Upper lobe of right lung (tissue), 1 donor: ENCODE measurements around the gene AGK. TPM values are rescaled to one million over a fixed set of nuclear protein-coding genes. Genes with fewer than 3 reads are reported as not detected.

Experiments
- ATAC-seq: fragments of 200-7000 bp; cut with Tn5 transposase; one replicate; pipeline ENCODE4 v1.9.1; 2020; ENCODE audit warnings: mild to moderate bottlenecking, moderate library complexity
- DNase-seq: peaks from one replicate; pipeline ENCODE4 v3.0.0-alpha.2; 2020
- H3K27ac ChIP-seq: fragments of 200-600 bp; one replicate; pipeline ENCODE4 v1.8.0; 2022
- H3K27me3 ChIP-seq: fragments of 200-600 bp; one replicate; pipeline ENCODE4 v1.8.0; 2022; ENCODE audit warnings: mild to moderate bottlenecking
- H3K36me3 ChIP-seq: fragments of 200-600 bp; one replicate; pipeline ENCODE4 v1.8.0; 2022
- H3K4me1 ChIP-seq: fragments of 200-600 bp; one replicate; pipeline ENCODE4 v1.8.0; 2022
- H3K4me3 ChIP-seq: fragments of 200-600 bp; one replicate; pipeline ENCODE4 v1.8.0; 2022; ENCODE audit warnings: mild to moderate bottlenecking
- H3K9me3 ChIP-seq: fragments of 200-600 bp; one replicate; pipeline ENCODE4 v1.8.0; 2022
- intact Hi-C: fragments of 100-400 bp; cut with DNase I; formaldehyde crosslinking; loops from one replicate; pipeline ENCODE4 v1.11.0; 2022
- total RNA-seq: library from RNA; stranded (reverse); fragmentation: NEBNext Ultra II Directional; extraction: Animal tissue kit (Norgen Biotek cat#: 25700); gene quantifications from one replicate; pipeline ENCODE4 v1.2.1, GENCODE V29; 2021
- TF ChIP-seq, protein P1 (sequence below): fragments of 200-600 bp; IDR thresholded peaks from one replicate; pipeline ENCODE4 v1.8.0; 2022; ENCODE audit warnings: antibody characterized with exemption
- donor health status: DM: no; HTN: yes; CAD: no; lungs with severe emphysema.

Gene AGK
- total RNA-seq, 1 donor from 2014 or later = 17.5 TPM

DNA sequence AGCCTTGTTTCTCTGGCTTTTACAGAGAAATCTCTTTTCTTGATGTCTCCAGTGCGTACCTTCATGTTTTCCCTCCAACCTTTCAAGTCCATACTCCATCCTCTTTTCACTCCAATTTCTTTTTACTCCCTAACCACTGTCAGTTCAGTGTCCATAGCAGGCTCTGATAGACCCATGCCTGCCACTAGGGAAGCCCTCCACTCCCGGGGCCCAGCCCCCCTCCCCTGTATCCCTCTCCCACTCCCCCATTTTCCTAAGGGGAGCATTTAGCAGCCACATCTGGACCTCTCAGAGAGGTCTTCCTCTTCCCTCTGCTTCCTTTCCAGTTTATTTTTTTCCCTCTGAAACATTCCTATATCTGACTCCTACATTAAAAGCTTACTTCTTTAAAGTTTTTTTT is 117.6 kb downstream of the AGK start:
- H3K36me3 ChIP-seq = peaks cover 60% of the 10 kb centered on the region
- intact Hi-C loops = no loop called here
- no peaks in the 10 kb centered on the region for H3K9me3 ChIP-seq
- DNase-seq (no peak), ATAC-seq (no peak)
- TF ChIP-seq, protein P1, sequence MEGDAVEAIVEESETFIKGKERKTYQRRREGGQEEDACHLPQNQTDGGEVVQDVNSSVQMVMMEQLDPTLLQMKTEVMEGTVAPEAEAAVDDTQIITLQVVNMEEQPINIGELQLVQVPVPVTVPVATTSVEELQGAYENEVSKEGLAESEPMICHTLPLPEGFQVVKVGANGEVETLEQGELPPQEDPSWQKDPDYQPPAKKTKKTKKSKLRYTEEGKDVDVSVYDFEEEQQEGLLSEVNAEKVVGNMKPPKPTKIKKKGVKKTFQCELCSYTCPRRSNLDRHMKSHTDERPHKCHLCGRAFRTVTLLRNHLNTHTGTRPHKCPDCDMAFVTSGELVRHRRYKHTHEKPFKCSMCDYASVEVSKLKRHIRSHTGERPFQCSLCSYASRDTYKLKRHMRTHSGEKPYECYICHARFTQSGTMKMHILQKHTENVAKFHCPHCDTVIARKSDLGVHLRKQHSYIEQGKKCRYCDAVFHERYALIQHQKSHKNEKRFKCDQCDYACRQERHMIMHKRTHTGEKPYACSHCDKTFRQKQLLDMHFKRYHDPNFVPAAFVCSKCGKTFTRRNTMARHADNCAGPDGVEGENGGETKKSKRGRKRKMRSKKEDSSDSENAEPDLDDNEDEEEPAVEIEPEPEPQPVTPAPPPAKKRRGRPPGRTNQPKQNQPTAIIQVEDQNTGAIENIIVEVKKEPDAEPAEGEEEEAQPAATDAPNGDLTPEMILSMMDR = no peak
- no peaks in the 10 kb centered on the region for H3K27me3 ChIP-seq
- no peaks in the 10 kb centered on the region for H3K4me1 ChIP-seq
- no peak overlapping the region for H3K4me3 ChIP-seq
- no peak overlapping the region for H3K27ac ChIP-seq

DNA sequence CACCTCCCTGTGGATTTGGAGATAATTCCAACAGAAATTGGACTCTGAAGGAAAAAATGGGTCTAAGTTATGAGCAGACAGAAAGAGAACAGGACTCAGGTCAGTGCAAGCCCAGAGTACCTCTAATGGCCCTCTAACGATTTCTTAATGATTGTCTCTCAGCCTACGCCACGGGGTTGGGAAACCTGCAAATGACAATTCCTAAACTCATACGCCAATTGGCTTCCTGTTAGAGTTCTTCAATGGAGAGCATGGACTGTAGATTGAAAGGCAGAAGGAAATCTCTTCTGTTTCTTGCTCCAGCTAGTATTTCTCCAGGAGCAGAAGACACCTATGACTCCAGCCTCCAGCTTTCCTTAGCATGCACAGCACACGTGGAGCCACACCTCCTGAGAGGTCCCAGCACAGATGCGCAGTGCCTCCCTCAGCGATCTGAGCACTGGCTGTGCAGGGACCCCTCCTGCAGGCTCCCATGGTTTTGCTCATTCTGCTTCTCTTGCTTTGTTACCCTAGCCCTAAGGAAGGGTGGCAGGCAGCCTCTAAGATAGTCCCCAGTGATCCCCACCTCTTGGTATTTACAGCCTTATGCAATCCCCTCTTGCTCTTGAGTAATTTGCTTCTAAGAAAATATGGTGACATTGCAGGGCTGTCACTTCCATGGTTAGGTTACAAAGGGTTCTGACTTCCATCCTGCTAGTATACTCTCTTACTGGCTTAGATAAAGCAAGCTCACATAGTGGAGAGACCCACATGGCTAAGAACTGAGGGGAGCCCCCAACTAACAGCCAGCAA is 120.7 kb downstream of the AGK start:
- Histone ChIP-seq H3K27me3 (no peaks in the 10 kb centered on the region), H3K4me1 (peaks cover 4% of the 10 kb centered on the region), H3K9me3 (no peaks in the 10 kb centered on the region), H3K27ac (no peak overlapping the region), H3K4me3 (no peak overlapping the region), H3K36me3 (peaks cover 32% of the 10 kb centered on the region)
- TF ChIP-seq, protein P1 = no peak
- intact Hi-C loops = no loop called here
- ATAC-seq (peak; percentile 66), DNase-seq (no peak)

DNA sequence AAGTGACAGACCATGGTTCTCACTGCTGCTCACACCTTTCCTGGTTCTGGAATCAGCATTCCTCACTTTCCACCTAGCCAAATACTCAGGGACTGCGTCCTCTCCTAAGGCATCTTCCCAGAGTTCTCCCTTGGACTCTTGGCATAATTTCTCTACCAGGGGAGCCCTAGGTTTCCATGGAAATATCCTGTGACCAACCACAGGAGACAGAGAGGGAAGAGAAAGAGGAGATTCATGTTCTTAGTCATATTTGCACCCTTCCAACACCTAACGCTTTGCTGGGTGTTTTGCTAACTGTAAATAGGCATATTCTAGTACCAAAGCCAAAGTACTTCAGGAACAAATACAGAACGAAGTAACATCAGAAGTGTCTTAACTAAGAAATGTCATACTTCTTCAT is 122.1 kb downstream of the AGK start:
- Histone ChIP-seq H3K4me3 (no peak overlapping the region), H3K27ac (no peak overlapping the region), H3K27me3 (no peaks in the 10 kb centered on the region), H3K4me1 (peaks cover 4% of the 10 kb centered on the region), H3K36me3 (peaks cover 27% of the 10 kb centered on the region), H3K9me3 (no peaks in the 10 kb centered on the region)
- ATAC-seq (no peak), DNase-seq (no peak)
- intact Hi-C loops = no loop called here
- TF ChIP-seq, protein P1 = no peak

DNA sequence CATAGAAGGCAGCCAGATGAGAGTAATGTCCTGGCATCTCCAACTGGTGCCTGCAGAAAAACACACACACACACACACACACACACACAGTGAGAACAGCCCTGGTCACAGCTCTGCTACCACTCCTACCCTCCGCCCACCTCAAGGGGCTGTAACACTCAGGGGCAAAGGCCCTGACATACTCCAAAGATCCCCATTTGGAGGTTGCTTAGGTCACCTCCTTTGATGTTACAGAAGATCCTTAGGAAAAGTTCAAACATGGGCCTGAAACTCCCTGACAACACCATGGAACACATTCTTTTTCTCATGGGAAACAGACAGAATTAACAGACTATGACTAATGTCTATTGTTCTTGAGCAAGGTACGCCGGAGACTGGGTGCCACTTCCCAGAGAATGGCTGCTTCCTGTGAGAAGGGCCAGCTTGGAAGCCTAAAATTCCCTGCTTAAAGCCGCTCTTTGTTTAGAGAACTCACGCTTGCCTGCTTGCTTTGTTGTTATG is 123.0 kb downstream of the AGK start:
- intact Hi-C loops = no loop called here
- peak; percentile 71 for ATAC-seq
- Histone ChIP-seq H3K27ac (no peak overlapping the region), H3K4me3 (no peak overlapping the region), H3K27me3 (no peaks in the 10 kb centered on the region), H3K9me3 (no peaks in the 10 kb centered on the region), H3K4me1 (peaks cover 4% of the 10 kb centered on the region), H3K36me3 (peaks cover 27% of the 10 kb centered on the region)
- DNase-seq = no peak
- TF ChIP-seq, protein P1 = no peak

DNA sequence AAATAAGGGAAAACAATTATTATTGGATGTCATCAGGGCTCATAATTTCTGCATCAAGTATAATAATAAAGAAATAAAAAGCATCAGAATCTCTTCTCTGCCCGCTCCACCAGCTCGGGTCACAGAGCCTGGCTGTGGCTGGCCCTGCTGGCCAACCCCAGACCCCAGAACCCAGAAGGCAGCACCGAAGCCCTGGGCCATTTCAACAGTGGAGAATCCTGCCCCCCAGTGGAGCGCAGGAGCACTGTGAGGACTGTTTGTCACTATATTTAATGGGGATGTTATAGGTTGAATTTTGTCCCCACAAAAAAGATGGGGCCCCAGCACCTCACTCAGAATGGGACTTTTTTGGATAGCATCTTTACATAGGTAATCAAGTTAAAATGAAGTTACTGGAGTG is 123.5 kb downstream of the AGK start:
- intact Hi-C loops = no loop called here
- H3K27ac ChIP-seq = no peak overlapping the region
- no peaks in the 10 kb centered on the region for H3K9me3 ChIP-seq
- peaks cover 4% of the 10 kb centered on the region for H3K4me1 ChIP-seq
- no peak overlapping the region for H3K4me3 ChIP-seq
- TF ChIP-seq, protein P1 = peak; percentile 39
- H3K36me3 ChIP-seq = peaks cover 27% of the 10 kb centered on the region
- DNase-seq (no peak), ATAC-seq (peak; percentile 62)
- no peaks in the 10 kb centered on the region for H3K27me3 ChIP-seq
